Measurements from ENCODE around the gene FSTL4.

DNA sequence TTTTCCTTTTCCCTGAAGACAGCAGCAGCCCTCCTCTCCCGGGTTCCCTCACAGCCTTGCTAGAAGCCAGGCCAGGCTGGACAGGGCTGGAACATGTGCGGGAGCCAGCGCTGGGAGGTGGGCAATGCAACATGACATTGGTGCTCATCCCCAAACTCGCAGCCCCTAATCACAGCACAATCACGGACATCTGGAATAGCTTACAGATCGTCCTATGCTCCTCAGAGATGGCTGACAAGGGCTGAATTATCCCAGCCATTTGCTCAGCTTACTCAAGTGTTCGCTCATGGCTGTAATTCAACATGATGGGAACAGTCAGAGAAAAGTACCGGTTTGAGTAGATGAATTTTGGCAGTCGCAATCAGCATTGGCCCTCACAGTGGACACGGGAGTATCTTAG, 49.8 kb downstream of the FSTL4 start:
- TF ChIP-seq, protein P1, sequence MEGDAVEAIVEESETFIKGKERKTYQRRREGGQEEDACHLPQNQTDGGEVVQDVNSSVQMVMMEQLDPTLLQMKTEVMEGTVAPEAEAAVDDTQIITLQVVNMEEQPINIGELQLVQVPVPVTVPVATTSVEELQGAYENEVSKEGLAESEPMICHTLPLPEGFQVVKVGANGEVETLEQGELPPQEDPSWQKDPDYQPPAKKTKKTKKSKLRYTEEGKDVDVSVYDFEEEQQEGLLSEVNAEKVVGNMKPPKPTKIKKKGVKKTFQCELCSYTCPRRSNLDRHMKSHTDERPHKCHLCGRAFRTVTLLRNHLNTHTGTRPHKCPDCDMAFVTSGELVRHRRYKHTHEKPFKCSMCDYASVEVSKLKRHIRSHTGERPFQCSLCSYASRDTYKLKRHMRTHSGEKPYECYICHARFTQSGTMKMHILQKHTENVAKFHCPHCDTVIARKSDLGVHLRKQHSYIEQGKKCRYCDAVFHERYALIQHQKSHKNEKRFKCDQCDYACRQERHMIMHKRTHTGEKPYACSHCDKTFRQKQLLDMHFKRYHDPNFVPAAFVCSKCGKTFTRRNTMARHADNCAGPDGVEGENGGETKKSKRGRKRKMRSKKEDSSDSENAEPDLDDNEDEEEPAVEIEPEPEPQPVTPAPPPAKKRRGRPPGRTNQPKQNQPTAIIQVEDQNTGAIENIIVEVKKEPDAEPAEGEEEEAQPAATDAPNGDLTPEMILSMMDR (IDR thresholded peaks at IDR 0.05), result no peak
- no peak for TF ChIP-seq ZFX (IDR thresholded peaks at IDR 0.05; ENCODE audit: borderline replicate concordance)
